Spleen (tissue), 11 donors: ENCODE results near the gene GNA14. TPM values are rescaled to one million over a fixed set of nuclear protein-coding genes. Genes with fewer than 3 reads are reported as not detected.

ENCODE experiments used
- DNase-seq: peaks from one replicate; pipeline ENCODE4 v3.0.0-alpha.2; 2020
- H3K27ac ChIP-seq, 8 donors: fragments of 200-600 bp; sonication (generic) in 7 of 8; 1 replicate in 4 of 8; 2 replicates in 4 of 8; pipeline versions ENCODE4 v1.5.0 to v1.8.0; 2016 to 2021; ENCODE audit warnings: inconsistent platforms in 4 of 8, mild to moderate bottlenecking in 4 of 8, moderate library complexity in 1 of 8
- H3K27me3 ChIP-seq, 7 donors: fragments of 200-600 bp; sonication (generic) in 6 of 7; replicated peaks in 1 of 7; 1 replicate in 4 of 7; 2 replicates in 3 of 7; pipeline versions ENCODE4 v1.5.0 to v1.8.0; 2016 to 2021; ENCODE audit warnings: inconsistent platforms in 3 of 7, mild to moderate bottlenecking in 1 of 7
- H3K36me3 ChIP-seq, 6 donors: fragments of 200-600 bp; sonication (generic) in 5 of 6; 1 replicate in 4 of 6; 2 replicates in 2 of 6; pipeline versions ENCODE4 v1.5.0 to v1.8.0; 2016 to 2021; ENCODE audit warnings: inconsistent platforms in 2 of 6
- H3K4me1 ChIP-seq, 6 donors: fragments of 200-600 bp; sonication (generic) in 5 of 6; 1 replicate in 3 of 6; 2 replicates in 3 of 6; pipeline versions ENCODE4 v1.5.0 to v1.8.0; 2016 to 2021; ENCODE audit warnings: inconsistent platforms in 3 of 6
- H3K4me3 ChIP-seq, 8 donors: fragments of 200-600 bp; sonication (generic) in 7 of 8; 1 replicate in 4 of 8; 2 replicates in 4 of 8; pipeline versions ENCODE4 v1.5.0 to v1.8.0; 2016 to 2021; ENCODE audit warnings: inconsistent platforms in 4 of 8, mild to moderate bottlenecking in 4 of 8, moderate library complexity in 2 of 8
- H3K9me3 ChIP-seq, 8 donors: fragments of 200-600 bp; sonication (generic) in 7 of 8; 1 replicate in 4 of 8; 2 replicates in 4 of 8; pipeline versions ENCODE4 v1.5.0 to v1.8.0; 2016 to 2021; ENCODE audit warnings: inconsistent platforms in 4 of 8
- POLR2A ChIP-seq, 3 donors: fragments of 450-650 bp; IDR thresholded peaks; one replicate each; pipeline ENCODE4 v1.5.1; 2017; ENCODE audit warnings: antibody characterized with exemption in 3 of 3, mild to moderate bottlenecking in 1 of 3
- POLR2AphosphoS5 ChIP-seq, 3 donors: sonication (generic); formaldehyde crosslinking; IDR thresholded peaks; one replicate each; pipeline ENCODE4 v1.5.1; 2017; ENCODE audit warnings: antibody characterized with exemption in 3 of 3
- WGBS, 5 donors: extraction: QIAGEN DNeasy Blood & Tissue Kit in 3 of 5; methylation state at CpG; one replicate each; pipeline versions ENCODE4 v1.1.5 to v1.1.7; 2013 to 2018; 5-methylcytosine and 5-hydroxymethylcytosine counted together
- intact Hi-C: fragments of 100-400 bp; cut with DNase I; formaldehyde crosslinking; loops from one replicate; pipeline ENCODE4 v1.15.0; 2023; ENCODE audit warnings: low total_unique reads
- polyA plus RNA-seq, 3 donors: library from polyadenylated mRNA; stranded (reverse); fragments of 200-250 nt; gene quantifications; one replicate each; pipeline ENCODE4 v1.2.1, GENCODE V29; 2013
- total RNA-seq, 7 donors: library from RNA; depleted of rRNA in 3 of 7; stranded (reverse); fragments of >200 nt in 3 of 7; fragmentation: NEBNext Ultra II Directional in 4 of 7; extraction: Animal tissue kit (Norgen Biotek cat#: 25700) in 4 of 7; gene quantifications; one replicate each; pipeline versions ENCODE4 v1.1.0 to v1.2.1, GENCODE V29; 2016 to 2021
- TF ChIP-seq, protein P1 (sequence below), 11 experiments: fragments of 200-600 bp in 7 of 11; fragments of 450-650 bp in 4 of 11; sonication (generic) in 4 of 11; IDR thresholded peaks in 8 of 11; conservative IDR thresholded peaks in 3 of 11; 1 replicate in 7 of 11; 2 replicates in 4 of 11; pipeline versions ENCODE4 v1.4.0 to v1.8.0; 2016 to 2021; ENCODE audit warnings: antibody characterized with exemption in 11 of 11, inconsistent platforms in 4 of 11, mild to moderate bottlenecking in 1 of 11
- donor health status: healthy with polysubstance abuse.
- donor health status: DM: no; HTN: no; CAD: no; lungs with moderate emphysema.
- donor health status: DM: no; HTN: no; CAD: no.
- donor health status: Bipolar disorder and iron deficiency.
- donor health status: healthy.
- donor health status: DM: no; HTN: no; CAD: no.
- donor health status: DM: yes; HTN: yes; CAD: no.

GNA14 gene
- total and polyA plus RNA-seq, 10 donors: 1.7 to 41.7 (median 7.9) TPM

DNA sequence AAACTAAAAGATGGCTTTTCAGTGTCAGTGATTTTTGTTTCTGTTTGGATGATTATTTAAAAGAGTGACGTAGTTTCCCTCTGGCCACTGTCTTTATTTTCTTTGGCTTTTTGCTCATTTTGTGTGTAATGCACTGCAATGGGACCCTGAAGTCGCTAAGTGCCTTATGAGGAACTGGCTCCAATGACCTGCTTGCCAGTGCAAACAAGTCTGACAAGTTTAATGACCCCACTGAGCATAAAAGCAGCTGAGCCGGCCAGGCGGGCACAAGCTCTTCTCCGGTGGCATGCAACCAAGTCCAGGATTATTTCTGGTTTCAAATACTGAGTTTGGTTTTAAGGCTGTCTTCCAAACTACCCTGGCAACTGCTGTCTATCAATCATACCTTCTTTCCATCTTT lies 15.6 kb upstream of the GNA14 start:
- no peak for DNase-seq
- Histone ChIP-seq H3K4me1 (no peaks in the 10 kb centered on the region), H3K27ac (no peak overlapping the region), H3K27me3 (no peaks in the 10 kb centered on the region), H3K9me3 (no peaks in the 10 kb centered on the region), H3K4me3 (no peak overlapping the region), H3K36me3 (no peaks in the 10 kb centered on the region)
- TF ChIP-seq POLR2A (IDR thresholded peaks at IDR 0.05) (no peak), POLR2AphosphoS5 (IDR thresholded peaks at IDR 0.05) (no peak)
- TF ChIP-seq, protein P1, sequence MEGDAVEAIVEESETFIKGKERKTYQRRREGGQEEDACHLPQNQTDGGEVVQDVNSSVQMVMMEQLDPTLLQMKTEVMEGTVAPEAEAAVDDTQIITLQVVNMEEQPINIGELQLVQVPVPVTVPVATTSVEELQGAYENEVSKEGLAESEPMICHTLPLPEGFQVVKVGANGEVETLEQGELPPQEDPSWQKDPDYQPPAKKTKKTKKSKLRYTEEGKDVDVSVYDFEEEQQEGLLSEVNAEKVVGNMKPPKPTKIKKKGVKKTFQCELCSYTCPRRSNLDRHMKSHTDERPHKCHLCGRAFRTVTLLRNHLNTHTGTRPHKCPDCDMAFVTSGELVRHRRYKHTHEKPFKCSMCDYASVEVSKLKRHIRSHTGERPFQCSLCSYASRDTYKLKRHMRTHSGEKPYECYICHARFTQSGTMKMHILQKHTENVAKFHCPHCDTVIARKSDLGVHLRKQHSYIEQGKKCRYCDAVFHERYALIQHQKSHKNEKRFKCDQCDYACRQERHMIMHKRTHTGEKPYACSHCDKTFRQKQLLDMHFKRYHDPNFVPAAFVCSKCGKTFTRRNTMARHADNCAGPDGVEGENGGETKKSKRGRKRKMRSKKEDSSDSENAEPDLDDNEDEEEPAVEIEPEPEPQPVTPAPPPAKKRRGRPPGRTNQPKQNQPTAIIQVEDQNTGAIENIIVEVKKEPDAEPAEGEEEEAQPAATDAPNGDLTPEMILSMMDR (IDR thresholded peaks at IDR 0.05 in 8 of 11, conservative IDR thresholded peaks at IDR 0.05 in 3 of 11): no peak
- 64 to 77% (median 70%) methylated on average over 5 of the region's 5 CpGs for WGBS, 5 donors
- intact Hi-C loops: no loop called here

DNA sequence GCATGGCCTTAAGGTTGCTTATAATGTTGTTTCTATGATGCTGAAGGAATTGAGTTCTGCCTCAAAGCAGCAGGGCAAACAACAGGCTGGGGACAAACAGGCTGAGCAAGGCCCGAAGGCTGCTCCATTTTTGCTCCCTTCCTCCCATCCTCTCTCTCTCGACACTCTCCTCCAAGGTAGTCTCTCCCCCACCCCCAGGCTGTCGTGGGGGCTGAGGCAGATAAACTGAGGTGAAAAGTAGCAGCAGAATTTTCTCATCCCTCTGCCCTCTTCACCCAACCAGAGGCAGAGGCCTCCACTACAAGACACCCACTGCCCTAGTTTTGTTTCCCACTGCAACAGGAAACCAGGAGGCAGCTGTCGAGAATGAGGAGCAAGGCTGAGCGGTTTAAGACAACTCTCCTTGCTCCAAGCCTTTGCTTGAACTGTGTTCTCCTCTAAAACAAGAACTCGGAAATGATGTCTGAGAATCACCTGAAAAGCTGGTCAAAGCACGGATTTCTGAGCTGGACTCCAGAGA lies 13.5 kb upstream of the GNA14 start:
- WGBS, 5 donors: 72 to 80% (median 73%) methylated on average over 7 of the region's 7 CpGs

DNA sequence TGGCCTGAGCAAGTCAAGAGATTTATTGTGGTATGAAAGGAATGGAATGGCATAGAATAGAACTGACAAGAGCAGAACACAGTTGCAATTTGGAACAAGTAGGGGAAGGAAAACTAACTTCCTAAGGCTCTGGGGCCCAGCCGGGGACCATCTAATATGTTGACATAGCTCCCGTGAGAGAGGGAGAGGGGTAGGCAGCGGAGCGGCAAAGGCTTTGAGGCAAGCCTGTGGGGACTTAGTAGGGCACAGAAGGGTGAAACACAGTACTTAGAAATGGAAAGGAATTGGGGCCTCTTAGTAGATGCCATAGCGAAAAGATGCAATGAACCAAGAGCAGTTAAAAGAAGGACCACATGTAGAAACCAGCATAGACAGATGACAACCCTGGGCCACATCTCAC lies 11.8 kb upstream of the GNA14 start:
- H3K27ac ChIP-seq: no peak overlapping the region
- DNase-seq: no peak
- no peaks in the 10 kb centered on the region for H3K9me3 ChIP-seq
- no peaks in the 10 kb centered on the region for H3K4me1 ChIP-seq
- H3K36me3 ChIP-seq: no peaks in the 10 kb centered on the region
- 67 to 78% (median 77%) methylated on average over 5 of the region's 5 CpGs for WGBS, 5 donors
- peaks cover 0 to 3% (median 0%) of the 10 kb centered on the region in 7 donors for H3K27me3 ChIP-seq
- intact Hi-C loops: no loop called here
- TF ChIP-seq POLR2AphosphoS5 (IDR thresholded peaks at IDR 0.05) (no peak), POLR2A (IDR thresholded peaks at IDR 0.05) (no peak)
- TF ChIP-seq, protein P1 (IDR thresholded peaks at IDR 0.05 in 8 of 11, conservative IDR thresholded peaks at IDR 0.05 in 3 of 11): no peak
- no peak overlapping the region for H3K4me3 ChIP-seq

More for the DNA sequence above, 13.5 kb upstream of the GNA14 start:
- Histone ChIP-seq H3K27ac (no peak overlapping the region), H3K27me3 (no peaks in the 10 kb centered on the region), H3K4me1 (no peaks in the 10 kb centered on the region), H3K36me3 (no peaks in the 10 kb centered on the region), H3K9me3 (no peaks in the 10 kb centered on the region), H3K4me3 (no peak overlapping the region)
- intact Hi-C loops: no loop called here
- TF ChIP-seq, protein P1 (IDR thresholded peaks at IDR 0.05 in 8 of 11, conservative IDR thresholded peaks at IDR 0.05 in 3 of 11): no peak
- TF ChIP-seq POLR2AphosphoS5 (IDR thresholded peaks at IDR 0.05): no peak
- no peak for TF ChIP-seq POLR2A (IDR thresholded peaks at IDR 0.05)
- DNase-seq: no peak

DNA sequence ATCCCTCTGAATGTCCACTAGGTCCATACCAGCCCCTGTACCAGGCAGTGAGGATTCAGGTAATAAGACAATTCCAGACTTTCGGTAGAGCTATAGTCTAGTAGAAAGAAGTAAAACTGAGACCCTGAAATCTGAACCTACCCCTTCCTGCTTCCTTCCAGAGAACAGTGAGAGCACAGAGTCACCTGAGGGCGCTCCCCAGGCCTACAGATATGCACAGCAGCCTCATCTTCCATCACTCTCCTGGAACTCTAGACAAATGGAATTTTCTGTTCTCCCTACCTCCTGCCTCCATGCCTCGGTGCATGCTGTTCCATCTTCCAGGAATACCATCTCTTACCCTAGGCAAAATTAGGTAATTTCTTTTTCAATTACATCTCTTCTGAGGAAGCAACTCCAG lies 3.1 kb upstream of the GNA14 start:
- Histone ChIP-seq H3K36me3 (no peaks in the 10 kb centered on the region), H3K27ac (no peak overlapping the region), H3K9me3 (no peaks in the 10 kb centered on the region), H3K4me3 (no peak overlapping the region), H3K4me1 (peaks cover 14 to 28% (median 22%) of the 10 kb centered on the region in 6 donors), H3K27me3 (peaks cover 0 to 49% (median 19%) of the 10 kb centered on the region in 7 donors)
- no peak for TF ChIP-seq POLR2A (IDR thresholded peaks at IDR 0.05)
- TF ChIP-seq POLR2AphosphoS5 (IDR thresholded peaks at IDR 0.05): no peak
- TF ChIP-seq, protein P1 (IDR thresholded peaks at IDR 0.05 in 8 of 11, conservative IDR thresholded peaks at IDR 0.05 in 3 of 11): no peak
- DNase-seq: no peak
- 83 to 94% (median 92%) methylated on average over 3 of the region's 3 CpGs for WGBS, 5 donors
- intact Hi-C loops: no loop called here
